GM21619 (cell line): Measurements from ENCODE around the gene C11orf68.
"Not testable (repeated sequence)": the region's sequence is repeated elsewhere in the genome, so short reads cannot be mapped to it uniquely, and the experiment has no call there.

Experiments
- ATAC-seq: cut with Tn5 transposase; IDR thresholded peaks from one replicate; pipeline ENCODE4 v1.9.1; 2021; ENCODE audit not compliant: unreplicated experiment

The C11orf68 gene

GRCh38 chr11:65915101-65915820 lies 3.6 kb downstream of the C11orf68 start:
- no peak for ATAC-seq

- no peak for ATAC-seq
Observed at GRCh38 chr11:65912845-65913244, 6.0 kb downstream of the C11orf68 start.

- no peak for ATAC-seq
Observed at GRCh38 chr11:65911682-65912568, 6.9 kb downstream of the C11orf68 start.

GRCh38 chr11:65907878-65908277 lies 11.0 kb downstream of the C11orf68 start:
- no peak for ATAC-seq

DNA sequence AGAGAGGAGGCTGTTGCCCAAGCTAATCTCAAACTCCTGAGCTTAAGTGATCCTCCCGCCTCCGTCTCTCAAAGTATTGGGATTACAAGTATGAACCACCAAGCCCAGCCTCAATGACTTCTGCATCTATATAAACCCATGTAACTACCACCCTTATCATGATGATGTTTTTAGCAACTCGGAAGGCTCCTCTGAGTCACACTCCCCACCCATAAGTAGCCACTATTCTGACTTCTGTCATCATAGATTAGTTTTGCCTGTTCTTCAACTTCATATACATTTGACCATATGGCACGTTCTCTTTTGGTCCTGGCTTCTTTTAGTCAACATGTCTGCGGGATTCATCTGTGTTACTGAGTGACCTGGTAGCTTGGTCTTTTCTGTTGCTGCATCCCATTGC lies 12.3 kb downstream of the C11orf68 start:
- ATAC-seq = no peak

DNA sequence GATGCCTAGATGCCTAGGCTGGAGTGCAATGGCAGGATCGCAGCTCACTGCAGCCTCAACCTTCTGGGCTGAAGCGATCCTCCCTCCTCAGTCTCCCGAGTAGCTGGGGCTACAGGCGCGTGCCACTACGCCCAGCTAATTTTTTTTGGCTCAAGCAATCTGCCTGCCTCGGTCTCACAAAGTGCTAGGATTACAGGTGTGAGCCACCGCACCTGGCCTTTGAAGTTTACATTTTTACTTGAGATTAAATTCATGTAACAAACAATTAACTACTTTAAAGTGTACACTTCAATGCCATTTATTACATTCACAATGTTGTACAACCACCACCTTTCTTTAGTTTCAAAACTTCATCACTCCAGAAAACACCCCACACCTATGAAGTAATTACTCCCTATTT lies 15.1 kb downstream of the C11orf68 start:
- ATAC-seq = no peak

GRCh38 chr11:65903068-65903481 lies 15.8 kb downstream of the C11orf68 start:
- no peak for ATAC-seq

- ATAC-seq = no peak
Observed at GRCh38 chr11:65900899-65901180, 18.0 kb downstream of the C11orf68 start.

DNA sequence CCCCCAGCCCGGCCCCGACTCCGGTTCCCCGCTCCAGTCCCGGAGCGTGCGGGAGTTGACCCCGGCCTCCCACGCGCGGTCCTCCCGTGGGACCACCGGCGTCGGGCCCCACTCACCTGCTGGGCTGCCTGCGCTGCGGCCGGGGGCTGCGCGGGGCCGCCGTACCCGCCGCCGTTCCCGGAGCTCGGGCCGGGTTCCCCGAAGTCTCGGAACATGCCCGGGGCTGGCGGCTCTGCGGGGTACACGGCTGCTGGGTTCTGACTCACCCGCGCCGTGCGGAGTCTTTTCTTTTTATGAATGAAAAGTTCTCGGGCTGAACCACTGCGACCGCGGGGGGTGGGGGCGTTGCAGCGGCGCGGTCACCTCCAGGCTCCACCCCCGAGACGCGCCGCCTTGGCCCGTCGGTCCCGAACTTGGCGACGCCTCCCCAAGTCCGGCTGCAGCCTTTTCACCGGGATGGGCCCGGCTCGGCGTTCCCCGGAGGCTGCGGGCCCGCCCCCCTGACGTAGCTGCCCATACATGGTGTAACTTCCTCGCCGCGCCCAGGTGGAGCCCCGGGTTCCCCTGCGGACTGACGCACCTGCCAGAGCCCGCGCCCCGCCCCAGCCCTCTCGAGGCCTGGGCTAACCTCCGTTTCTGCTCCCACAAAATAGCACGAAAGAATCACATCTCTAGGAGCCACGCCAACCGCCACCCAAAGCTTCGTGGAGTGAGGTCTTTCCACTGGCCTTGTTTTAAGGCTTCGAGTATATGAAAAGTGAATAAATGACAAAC lies 18.6 kb downstream of the C11orf68 start, which contains the start of gene FOSL1:
Gene FOSL1 (minus strand): TSS at position 264 of the 774 bp plus-strand sequence. CDS start 49 bp downstream, at position 215.
- ATAC-seq = peak; percentile 75

DNA sequence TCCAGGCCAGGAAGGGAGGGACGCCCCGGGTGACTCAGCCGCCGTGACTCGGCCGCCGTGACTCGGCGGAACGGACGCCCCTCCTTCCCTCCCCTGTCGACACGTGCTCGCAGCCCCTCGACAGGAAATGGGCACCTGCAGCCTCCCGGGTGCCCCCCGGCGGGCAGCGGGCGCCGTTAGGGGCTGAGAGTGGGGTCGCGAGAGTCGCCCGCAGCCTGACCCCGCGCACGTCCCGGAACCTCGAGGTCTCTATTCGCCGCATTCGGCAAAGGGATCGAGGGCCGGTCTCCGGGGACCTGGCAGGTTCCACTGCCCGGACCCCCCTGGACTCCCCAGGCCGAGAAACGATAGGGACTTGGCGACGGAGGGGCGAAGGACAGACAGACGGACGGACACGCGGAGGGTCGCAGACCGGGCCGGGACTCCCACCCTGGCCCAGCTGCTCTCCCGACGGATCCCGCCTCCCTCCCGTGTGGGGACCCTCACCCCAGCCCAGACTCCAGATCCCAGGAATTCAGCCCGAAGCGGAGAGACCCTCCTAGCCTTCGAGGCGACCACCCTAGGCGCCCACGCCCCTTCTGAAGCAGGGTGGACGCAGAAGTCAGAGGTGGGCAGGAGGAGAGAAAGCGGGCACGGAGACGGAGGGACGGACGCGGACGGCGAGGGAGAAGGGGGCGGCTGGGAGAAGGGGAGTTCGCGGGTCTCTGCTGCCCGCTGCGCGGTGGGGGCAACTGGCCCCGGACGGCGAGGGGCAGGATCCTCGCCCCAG lies 19.3 kb downstream of the C11orf68 start:
- no peak for ATAC-seq

- ATAC-seq = no peak
Observed at GRCh38 chr11:65898656-65899355, 20.1 kb downstream of the C11orf68 start.

DNA sequence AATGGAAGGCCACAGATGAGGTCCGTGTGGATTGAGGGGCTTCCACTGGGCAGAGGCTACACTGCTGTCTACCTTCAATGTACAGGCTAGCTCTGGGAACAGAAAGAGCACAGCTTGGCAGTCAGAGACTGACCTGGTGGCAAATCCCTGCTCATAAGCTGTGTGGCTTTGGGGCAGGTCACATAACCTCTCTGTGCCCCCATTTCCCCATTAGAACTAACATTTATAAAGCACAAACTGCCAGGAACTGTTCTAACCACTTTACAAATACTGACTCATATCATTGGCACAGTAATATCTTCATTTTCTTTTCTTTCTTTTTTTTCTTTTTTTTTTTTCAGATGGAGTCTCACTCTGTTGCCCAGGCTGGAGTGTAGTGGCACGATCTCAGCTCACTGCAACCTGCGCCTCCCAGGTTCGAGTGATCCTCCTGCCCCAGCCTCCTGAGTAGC lies 21.8 kb downstream of the C11orf68 start:
- ATAC-seq = no peak

DNA sequence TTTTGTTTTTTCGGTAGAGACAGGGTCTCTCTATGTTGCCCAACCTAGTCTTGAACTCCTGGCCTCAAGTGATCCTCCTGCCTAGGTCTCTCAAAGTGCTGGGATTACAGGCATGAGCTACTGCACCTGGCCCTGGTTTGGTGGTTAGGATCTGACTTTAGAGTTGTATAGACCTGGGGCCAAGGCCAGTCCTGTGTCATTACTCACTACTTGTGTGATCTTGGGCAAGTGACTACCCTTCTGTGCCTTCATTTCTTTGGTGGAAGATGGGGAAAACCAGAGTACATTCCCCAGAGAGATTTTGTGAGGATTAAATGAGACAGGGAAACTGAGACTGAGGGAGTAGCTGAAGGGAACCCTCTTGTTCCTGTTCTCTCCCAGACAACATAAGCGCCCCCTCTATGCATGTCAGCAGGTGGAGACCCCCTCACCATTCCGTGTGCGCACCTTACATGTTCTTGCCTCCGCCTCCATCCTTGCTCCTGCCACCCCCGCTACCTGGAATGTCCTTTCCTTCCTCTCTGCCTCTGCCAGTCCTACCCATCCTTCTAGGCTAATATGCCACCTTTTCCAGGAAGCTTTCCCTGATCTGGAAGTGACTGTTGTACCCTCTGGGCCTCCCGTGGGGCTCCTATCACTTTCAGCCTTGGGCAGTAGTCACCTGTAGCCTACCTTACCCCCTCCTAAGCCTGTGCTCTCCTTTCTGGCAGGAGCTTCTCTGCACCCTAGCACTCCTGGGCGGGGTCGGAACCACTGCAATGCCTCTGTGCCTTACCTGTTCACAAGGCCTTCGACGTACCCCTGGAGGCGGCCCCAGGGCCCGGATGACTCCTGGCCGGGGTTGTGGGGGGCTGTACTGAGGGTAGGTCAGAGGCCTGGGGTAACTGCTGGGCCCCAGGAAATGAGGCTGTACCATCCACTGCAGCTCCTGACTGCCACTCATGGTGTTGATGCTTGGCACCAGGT lies 22.5 kb downstream of the C11orf68 start:
- no peak for ATAC-seq

- ATAC-seq = no peak
Observed at GRCh38 chr11:65895482-65895981, 23.3 kb downstream of the C11orf68 start.

- no peak for ATAC-seq
Observed at GRCh38 chr11:65894034-65894591, 24.7 kb downstream of the C11orf68 start.

DNA sequence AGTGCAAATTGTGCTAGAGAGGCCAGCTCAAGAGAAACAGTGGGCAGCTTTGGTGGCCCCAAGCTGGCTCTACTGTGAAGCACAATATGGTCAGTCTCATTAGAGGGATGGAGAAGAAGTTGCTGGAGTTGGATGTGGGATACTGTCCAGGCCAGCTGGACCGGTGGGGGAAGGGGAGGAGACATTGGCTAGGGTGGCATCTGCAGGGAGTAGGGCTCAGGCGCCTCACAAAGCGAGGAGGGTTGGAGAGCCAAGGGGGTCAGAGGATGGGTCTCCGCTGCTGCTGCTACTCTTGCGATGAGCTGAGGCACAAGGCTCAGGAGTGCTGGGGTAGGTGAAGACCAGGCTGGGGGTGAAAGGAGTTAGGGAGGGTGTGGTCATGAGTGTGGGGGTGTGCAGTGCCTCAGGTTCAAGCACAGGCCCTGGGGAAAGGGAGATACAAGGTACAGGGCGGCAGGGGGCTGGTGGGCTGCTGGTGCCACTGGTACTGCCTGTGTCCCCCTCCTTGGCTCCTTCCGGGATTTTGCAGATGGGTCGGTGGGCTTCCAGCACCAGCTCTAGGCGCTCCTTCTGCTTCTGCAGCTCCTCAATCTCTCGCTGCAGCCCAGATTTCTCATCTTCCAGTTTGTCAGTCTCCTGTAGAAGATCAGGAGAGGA lies 26.1 kb downstream of the C11orf68 start:
- no peak for ATAC-seq

- ATAC-seq = not testable (repeated sequence)
Observed at GRCh38 chr11:65892137-65892540, 26.7 kb downstream of the C11orf68 start.
